HL-60 (cell line): ENCODE data around the gene SUN3.

Experiments used
- CTCF ChIP-seq: IDR thresholded peaks from one replicate; pipeline ENCODE4 v1.5.1; 2011; ENCODE audit warnings: low read length, control low read depth, inconsistent platforms; ENCODE audit not compliant: insufficient read depth
- GABPA ChIP-seq: IDR thresholded peaks from 2 replicates; pipeline ENCODE4 v1.6.1; 2012; ENCODE audit warnings: low read depth
- POLR2AphosphoS5 ChIP-seq: IDR thresholded peaks from 2 replicates; pipeline ENCODE4 v1.6.1; 2012; ENCODE audit warnings: low read depth
- REST ChIP-seq: IDR thresholded peaks from 2 replicates; pipeline ENCODE4 v1.6.1; 2012; ENCODE audit warnings: low read depth; ENCODE audit not compliant: insufficient replicate concordance
- SPI1 ChIP-seq: IDR thresholded peaks from 2 replicates; pipeline ENCODE4 v1.6.1; 2012; ENCODE audit warnings: low read depth, mild to moderate bottlenecking, borderline replicate concordance

DNA sequence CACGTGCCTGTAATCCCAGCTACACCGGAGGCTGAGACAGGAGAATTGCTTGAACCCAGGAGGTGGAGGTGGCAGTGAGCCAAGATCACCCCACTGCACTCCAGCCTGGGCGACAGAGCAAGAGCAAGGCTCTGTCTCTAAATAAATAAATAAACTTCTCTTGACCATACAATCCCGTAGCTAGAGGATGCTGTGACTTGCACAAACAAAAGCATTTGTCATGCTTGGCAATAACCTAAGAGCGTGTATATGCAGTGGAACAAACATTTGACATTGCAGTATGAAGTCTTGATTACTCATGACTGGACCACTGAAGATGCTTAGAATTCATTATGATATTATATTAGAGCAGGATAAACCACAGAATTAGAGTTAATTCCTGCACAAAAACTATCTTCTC lies 5.0 kb upstream of the SUN3 start:
- TF ChIP-seq CTCF, result no peak
- no peak for TF ChIP-seq GABPA
- no peak for TF ChIP-seq REST
- TF ChIP-seq POLR2AphosphoS5, result no peak
- no peak for TF ChIP-seq SPI1
